Subcutaneous adipose tissue (tissue), 4 donors: Measurements from ENCODE around the gene NRXN3. TPM values are rescaled to one million over a fixed set of nuclear protein-coding genes. Genes with fewer than 3 reads are reported as not detected.

Source experiments
- total RNA-seq, 4 donors: library from RNA; depleted of rRNA; stranded (reverse); fragments of >200 nt; gene quantifications; one replicate each; pipeline ENCODE4 v1.1.0, GENCODE V29; 2016
- TF ChIP-seq, protein P1 (sequence below): fragments of 450-650 bp; IDR thresholded peaks from one replicate; pipeline ENCODE4 v1.5.1; 2016; ENCODE audit warnings: low read depth, mild to moderate bottlenecking, control low read depth, antibody characterized with exemption, moderate library complexity

Gene NRXN3
- total RNA-seq, 4 donors from 2014 or later, result 0.57 to 2.4 (median 1.1) TPM; not detected in 1

- TF ChIP-seq, protein P1, sequence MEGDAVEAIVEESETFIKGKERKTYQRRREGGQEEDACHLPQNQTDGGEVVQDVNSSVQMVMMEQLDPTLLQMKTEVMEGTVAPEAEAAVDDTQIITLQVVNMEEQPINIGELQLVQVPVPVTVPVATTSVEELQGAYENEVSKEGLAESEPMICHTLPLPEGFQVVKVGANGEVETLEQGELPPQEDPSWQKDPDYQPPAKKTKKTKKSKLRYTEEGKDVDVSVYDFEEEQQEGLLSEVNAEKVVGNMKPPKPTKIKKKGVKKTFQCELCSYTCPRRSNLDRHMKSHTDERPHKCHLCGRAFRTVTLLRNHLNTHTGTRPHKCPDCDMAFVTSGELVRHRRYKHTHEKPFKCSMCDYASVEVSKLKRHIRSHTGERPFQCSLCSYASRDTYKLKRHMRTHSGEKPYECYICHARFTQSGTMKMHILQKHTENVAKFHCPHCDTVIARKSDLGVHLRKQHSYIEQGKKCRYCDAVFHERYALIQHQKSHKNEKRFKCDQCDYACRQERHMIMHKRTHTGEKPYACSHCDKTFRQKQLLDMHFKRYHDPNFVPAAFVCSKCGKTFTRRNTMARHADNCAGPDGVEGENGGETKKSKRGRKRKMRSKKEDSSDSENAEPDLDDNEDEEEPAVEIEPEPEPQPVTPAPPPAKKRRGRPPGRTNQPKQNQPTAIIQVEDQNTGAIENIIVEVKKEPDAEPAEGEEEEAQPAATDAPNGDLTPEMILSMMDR, result no peak
These were observed 1428.2 kb downstream of the NRXN3 start for GRCh38 chr14:79598339-79598738.

DNA sequence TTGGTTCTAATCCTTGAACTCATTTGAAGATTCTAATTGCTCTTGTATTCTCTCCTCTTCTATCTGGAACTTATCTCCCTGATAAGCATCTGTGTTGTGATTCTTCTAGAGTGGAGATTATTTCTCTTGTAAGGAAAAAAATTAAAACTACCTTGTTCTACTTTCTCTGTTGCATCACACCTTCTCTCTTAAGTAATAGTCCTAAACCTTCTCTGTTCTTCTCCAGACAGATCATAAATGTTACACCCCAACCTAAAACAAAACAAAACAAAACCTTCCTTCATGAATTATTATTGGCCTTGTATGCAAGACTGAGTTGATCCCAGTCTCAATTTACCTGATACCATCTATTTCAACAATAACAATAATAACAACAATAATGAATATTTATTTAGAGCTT is 1429.1 kb downstream of the NRXN3 start:
- TF ChIP-seq, protein P1, result no peak

DNA sequence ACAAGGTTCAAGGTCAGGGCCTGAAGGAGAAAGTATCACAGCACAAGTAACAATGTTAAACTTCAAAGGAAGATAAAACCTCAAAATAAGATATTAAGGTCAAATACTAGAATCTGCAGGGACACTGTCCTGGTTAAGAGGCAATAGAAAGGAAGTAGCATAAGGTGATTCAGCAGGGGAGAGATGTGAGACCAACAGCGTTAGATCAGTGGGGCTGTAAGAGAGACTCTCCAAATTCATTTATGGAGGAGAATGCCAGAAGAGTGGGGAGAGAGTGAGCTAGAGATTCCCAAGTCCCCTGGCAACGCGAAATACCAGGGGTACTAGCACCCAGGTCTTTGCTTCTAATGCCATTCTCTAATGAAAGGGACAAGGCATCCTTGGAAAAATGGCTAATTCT is 1430.2 kb downstream of the NRXN3 start:
- TF ChIP-seq, protein P1, result no peak

GRCh38 chr14:79601579-79601978 is 1431.4 kb downstream of the NRXN3 start:
- TF ChIP-seq, protein P1, result no peak

- TF ChIP-seq, protein P1, result no peak
These were observed 1431.9 kb downstream of the NRXN3 start for GRCh38 chr14:79602045-79602444.

DNA sequence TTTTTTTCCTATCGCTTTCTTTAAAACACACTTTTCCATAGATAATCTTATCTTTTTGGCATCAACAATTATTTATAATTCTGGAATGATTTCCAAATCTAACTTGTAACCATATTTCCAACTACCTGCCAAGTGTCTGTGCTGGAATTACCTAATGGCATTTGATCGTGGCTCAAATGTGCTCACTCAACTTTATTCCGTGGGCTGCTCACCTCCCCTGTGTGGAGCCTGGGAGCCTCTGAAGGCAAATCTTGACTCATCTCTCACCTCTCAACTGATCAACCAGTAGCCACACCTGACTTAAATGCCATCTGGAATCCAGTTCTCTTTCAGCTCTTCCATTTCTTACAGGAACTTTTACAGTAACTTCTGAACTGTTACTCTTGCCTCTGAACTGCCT is 1432.6 kb downstream of the NRXN3 start:
- TF ChIP-seq, protein P1, result no peak

GRCh38 chr14:79605849-79606248 is 1435.7 kb downstream of the NRXN3 start:
- TF ChIP-seq, protein P1, result no peak

GRCh38 chr14:79608446-79608845 is 1438.3 kb downstream of the NRXN3 start:
- TF ChIP-seq, protein P1, result no peak
